IMR-90 (cell line): ENCODE results near the gene NUP93. TPM values are rescaled to one million over a fixed set of nuclear protein-coding genes. Genes with fewer than 3 reads are reported as not detected.

ENCODE experiments used
- ATAC-seq: fragments of 200-7000 bp; cut with Tn5 transposase; 2 replicates; pipeline ENCODE4 v1.9.1; 2020; ENCODE audit warnings: low read depth, mild to moderate bottlenecking, moderate library complexity
- BruUV-seq: library from RNA; stranded (reverse); fragments of 400-500 nt; replicated peaks from 2 replicates; lab custom pipeline; 2021; lab: Mats Ljungman, UMichigan
- CTCF ChIA-PET: fragments of 300-600 bp; formaldehyde crosslinking; extraction: SDS; loops from one replicate; lab custom pipeline; 2021; ENCODE audit warnings: antibody characterized with exemption; lab: Yijun Ruan, JAX
- POLR2A ChIA-PET: fragments of 300-600 bp; sonication (Branson Sonifier 250); formaldehyde crosslinking; loops from one replicate; lab custom pipeline; 2022; ENCODE audit warnings: antibody characterized with exemption; ENCODE audit not compliant: unreplicated experiment; lab: Charles Lee
- DNase-seq: peaks from one replicate; pipeline ENCODE4 v3.0.0; 2013
- H2AFZ ChIP-seq: replicated peaks from 2 replicates; pipeline ENCODE3; 2013; ENCODE audit warnings: low read length, mild to moderate bottlenecking; ENCODE audit not compliant: poor library complexity
- H2AK5ac ChIP-seq: 2 replicates; pipeline ENCODE4 v1.6.1; 2013; ENCODE audit warnings: low read depth, low read length, inconsistent platforms
- H2AK9ac ChIP-seq: replicated peaks from 2 replicates; pipeline ENCODE3; 2013; ENCODE audit warnings: mild to moderate bottlenecking, low read depth, low read length, moderate library complexity; ENCODE audit not compliant: poor library complexity
- H2BK120ac ChIP-seq: 2 replicates; pipeline ENCODE4 v1.6.1; 2013; ENCODE audit warnings: low read depth, low read length, inconsistent platforms
- H2BK15ac ChIP-seq: 3 replicates; pipeline ENCODE4 v1.6.1; 2013; ENCODE audit warnings: low read depth, low read length, inconsistent platforms
- H2BK20ac ChIP-seq: 2 replicates; pipeline ENCODE4 v1.6.1; 2013; ENCODE audit warnings: low read depth, mild to moderate bottlenecking, inconsistent platforms, low read length, moderate library complexity
- H2BK5ac ChIP-seq: 2 replicates; pipeline ENCODE4 v1.6.1; 2013; ENCODE audit warnings: mild to moderate bottlenecking, low read depth, low read length, inconsistent platforms; ENCODE audit not compliant: poor library complexity, severe bottlenecking
- H3K14ac ChIP-seq: replicated peaks from 2 replicates; pipeline ENCODE4 v1.6.1; 2013; ENCODE audit warnings: low read depth, low read length, inconsistent platforms
- H3K18ac ChIP-seq: 2 replicates; pipeline ENCODE4 v1.6.1; 2013; ENCODE audit warnings: low read depth, low read length, control low read depth
- H3K23ac ChIP-seq: 2 replicates; pipeline ENCODE4 v1.6.1; 2013; ENCODE audit warnings: low read depth, low read length, inconsistent platforms
- H3K27ac ChIP-seq: 2 replicates; pipeline ENCODE4 v1.5.1; 2013; ENCODE audit warnings: mild to moderate bottlenecking, control low read depth, low read length; ENCODE audit not compliant: insufficient read depth
- H3K27me3 ChIP-seq: 2 replicates; pipeline ENCODE4 v1.6.1; 2013; ENCODE audit warnings: low read length; ENCODE audit not compliant: control insufficient read depth, insufficient read depth
- H3K36me3 ChIP-seq: 2 replicates; pipeline ENCODE4 v1.6.1; 2013; ENCODE audit warnings: low read length, mixed read lengths; ENCODE audit not compliant: control insufficient read depth, insufficient read depth
- H3K4ac ChIP-seq: 2 replicates; pipeline ENCODE4 v1.6.1; 2013; ENCODE audit warnings: low read depth, low read length, inconsistent platforms
- H3K4me1 ChIP-seq: 2 replicates; pipeline ENCODE4 v1.6.1; 2013; ENCODE audit warnings: low read length, mixed read lengths; ENCODE audit not compliant: control insufficient read depth, insufficient read depth
- H3K4me2 ChIP-seq: 2 replicates; pipeline ENCODE4 v1.6.1; 2013; ENCODE audit warnings: low read depth, mild to moderate bottlenecking, control low read depth, low read length, moderate library complexity
- H3K4me3 ChIP-seq: 2 replicates; pipeline ENCODE4 v1.5.1; 2013; ENCODE audit warnings: low read depth, mild to moderate bottlenecking, control low read depth, low read length, moderate library complexity; ENCODE audit not compliant: insufficient read depth
- H3K56ac ChIP-seq: 2 replicates; pipeline ENCODE4 v1.6.1; 2013; ENCODE audit warnings: low read length, inconsistent platforms; ENCODE audit not compliant: insufficient read depth; ENCODE audit errors: extremely low read depth
- H3K79me1 ChIP-seq, 2 experiments: 2 replicates each; pipeline ENCODE4 v1.6.1; 2013; ENCODE audit warnings: low read length in 2 of 2, inconsistent platforms in 1 of 2, low read depth in 1 of 2
- H3K9ac ChIP-seq: 2 replicates; pipeline ENCODE4 v1.6.1; 2013; ENCODE audit warnings: low read depth, low read length, control low read depth
- H3K9me1 ChIP-seq: 2 replicates; pipeline ENCODE4 v1.6.1; 2013; ENCODE audit warnings: low read length, inconsistent platforms; ENCODE audit not compliant: insufficient read depth
- H3K9me3 ChIP-seq: 2 replicates; pipeline ENCODE4 v1.6.1; 2013; ENCODE audit warnings: low read length; ENCODE audit not compliant: control insufficient read depth, insufficient read depth
- H4K20me1 ChIP-seq: 2 replicates; pipeline ENCODE4 v1.6.1; 2013; ENCODE audit warnings: low read length, inconsistent platforms; ENCODE audit not compliant: insufficient read depth
- H4K5ac ChIP-seq: 2 replicates; pipeline ENCODE4 v1.6.1; 2013; ENCODE audit warnings: mild to moderate bottlenecking, low read depth, low read length, control low read depth
- H4K8ac ChIP-seq, 2 experiments: 2 replicates each; pipeline ENCODE4 v1.6.1; 2013; ENCODE audit warnings: low read depth in 2 of 2, low read length in 2 of 2, control low read depth in 1 of 2, inconsistent platforms in 1 of 2
- H4K91ac ChIP-seq: 2 replicates; pipeline ENCODE4 v1.6.1; 2013; ENCODE audit warnings: low read depth, low read length, inconsistent platforms; ENCODE audit not compliant: insufficient read depth
- CTCF ChIP-seq: conservative IDR thresholded peaks from 2 replicates; pipeline ENCODE4 v1.5.1; 2012; ENCODE audit warnings: mild to moderate bottlenecking, low read depth, low read length, improper control_type of control experiment
- MXI1 ChIP-seq: IDR thresholded peaks from 2 replicates; pipeline ENCODE4 v1.6.1; 2012; ENCODE audit warnings: low read depth, mild to moderate bottlenecking, low read length, moderate library complexity, borderline replicate concordance
- RAD21 ChIP-seq: IDR thresholded peaks from 2 replicates; pipeline ENCODE4 v1.6.1; 2012; ENCODE audit warnings: low read length, improper control_type of control experiment
- WGBS, 2 experiments: methylation state at CpG; one replicate each; pipeline versions ENCODE4 v1.1.5 to v1.1.7; 2013; ENCODE audit warnings: missing lambda C conversion rate in 2 of 2; ENCODE audit not compliant: insufficient read length in 1 of 2; ENCODE audit errors: extremely low coverage in 2 of 2; 5-methylcytosine and 5-hydroxymethylcytosine counted together
- dilution Hi-C: fragments of 300-500 bp; cut with HindIII; formaldehyde crosslinking; loops from one replicate; pipeline ENCODE4 v1.14.3; 2018; ENCODE audit warnings: low sequenced_read_pairs; ENCODE audit not compliant: unreplicated experiment
- in situ Hi-C: fragments of 300-500 bp; cut with MboI; formaldehyde crosslinking; loops from 3 replicates; pipeline ENCODE4 v1.14.3; 2019; ENCODE audit warnings: low sequenced_read_pairs, inconsistent platforms, mixed read lengths
- intact Hi-C: fragments of 100-400 bp; cut with micrococcal nuclease; formaldehyde crosslinking; loops from 2 replicates; pipeline ENCODE4 v1.10.0; 2022
- polyA plus RNA-seq, 3 experiments: library from polyadenylated mRNA; depleted of rRNA; stranded (reverse); fragments of >200 nt; gene quantifications; 2 replicates each; pipeline ENCODE4 v1.2.3, GENCODE V29; 2012; ENCODE audit warnings: low replicate concordance in 1 of 3
- total RNA-seq: library from RNA; depleted of rRNA; stranded (reverse); fragments of >200 nt; gene quantifications from 2 replicates; pipeline ENCODE4 v1.2.3, GENCODE V29; 2012

NUP93 gene
- total and polyA plus RNA-seq, 2 of the 4 experiments (the other 2 are of a cell fraction), result 54.6 to 72.6 TPM

DNA sequence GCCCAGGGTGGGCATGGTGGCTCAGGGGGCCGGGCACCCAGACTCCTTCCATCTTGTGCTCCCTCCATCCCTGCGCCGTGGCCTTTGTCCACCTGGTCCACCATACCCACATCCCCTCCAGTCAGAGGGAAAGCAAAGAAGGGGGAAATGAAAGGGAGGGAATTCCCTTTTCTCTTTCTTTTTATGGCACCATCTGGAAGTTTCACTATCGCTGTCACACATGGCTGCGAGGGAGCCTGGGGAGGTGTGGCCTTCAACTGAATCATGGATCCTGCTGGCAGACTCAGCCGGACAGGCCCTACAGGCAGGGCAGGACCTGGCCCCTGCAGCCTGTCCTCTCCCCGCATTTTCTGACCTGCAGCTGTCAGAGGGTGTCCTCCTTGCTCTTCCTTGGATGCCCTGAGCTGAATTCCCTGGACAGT lies 141.3 kb downstream of the NUP93 start:
- intact Hi-C loops (no loop called here), in situ Hi-C loops (no loop called here), dilution Hi-C loops (no loop called here)
- Histone ChIP-seq H4K91ac (no peak overlapping the region), H4K8ac (no peak overlapping the region; a peak in 1 of 4 replicates), H2BK5ac (no peak overlapping the region), H3K36me3 (no peaks in the 10 kb centered on the region), H3K14ac (no peak overlapping the region), H3K9me1 (no peaks in the 10 kb centered on the region; the same call in 1 of the 2 replicates), H4K5ac (no peak overlapping the region), H3K27ac (no peak overlapping the region), H3K79me1 (no peaks in the 10 kb centered on the region), H3K18ac (no peak overlapping the region), H3K9ac (no peak overlapping the region), H2BK15ac (no peak overlapping the region), H3K4ac (peak overlapping the region; percentile 37; the same call in 1 of the 2 replicates), H3K23ac (no peak overlapping the region), H3K4me1 (no peaks in the 10 kb centered on the region; the same call in 1 of the 2 replicates), H2AK9ac (peak overlapping the region; percentile 69), H3K56ac (no peak overlapping the region), H3K4me3 (no peak overlapping the region), H2AK5ac (no peak overlapping the region), H2BK120ac (no peak overlapping the region), H3K27me3 (no peaks in the 10 kb centered on the region), H2AFZ (peak overlapping the region; percentile 87), H3K9me3 (no peaks in the 10 kb centered on the region), H2BK20ac (no peak overlapping the region), H4K20me1 (no peaks in the 10 kb centered on the region), H3K4me2 (no peak overlapping the region)
- POLR2A ChIA-PET, result interaction anchor here (0.6 kb wide), 1 partner anchor 242 kb away, joined by 3 read pairs; no protein-coding TSS in a partner anchor
- DNase-seq (peak; percentile 53), ATAC-seq (peak; percentile 76)
- 0 out of 2 replicates have a peak, but pooled peaks have one; percentile 12 for TF ChIP-seq CTCF
- TF ChIP-seq MXI1, result peak; percentile 68; the same call in 1 of the 2 replicates
- TF ChIP-seq RAD21, result no peak
- BruUV-seq, result no TSS peak
- 70% methylated on average over 2 of the region's 7 CpGs; no CpG with 5 or more reads in 1 of the 2 experiments for WGBS, 2 experiments
- CTCF ChIA-PET, result interaction anchor here (0.7 kb wide), 1 partner anchor 926 kb away, joined by 3 read pairs; no protein-coding TSS in a partner anchor
